OCI-M2 (cell line): ENCODE data around the gene GPC5.

Experiments
- DNase-seq: peaks from one replicate; lab custom pipeline; 2025; ENCODE audit not compliant: unreplicated experiment; lab: John Stamatoyannopoulos, UW

Gene GPC5

DNA sequence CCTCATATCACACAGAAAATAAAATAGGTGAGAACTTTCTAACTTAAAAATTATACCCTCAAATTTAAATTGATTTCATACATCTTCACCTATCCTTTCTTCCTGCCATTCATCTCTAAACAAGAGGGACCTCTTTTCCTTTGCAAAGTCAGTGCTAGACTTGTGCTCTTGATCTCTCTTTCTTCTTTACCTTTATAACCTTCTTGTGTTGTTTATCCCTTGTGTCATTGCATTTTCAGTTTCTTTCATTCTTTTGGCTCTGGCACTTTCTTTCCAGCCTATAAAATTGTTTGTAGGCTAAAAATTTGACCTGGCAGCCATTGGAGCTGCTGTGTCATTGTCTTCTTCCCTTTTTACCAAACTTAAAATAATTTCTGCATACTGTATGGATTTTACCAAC, 190.1 kb downstream of the GPC5 start:
- DNase-seq = no peak

DNA sequence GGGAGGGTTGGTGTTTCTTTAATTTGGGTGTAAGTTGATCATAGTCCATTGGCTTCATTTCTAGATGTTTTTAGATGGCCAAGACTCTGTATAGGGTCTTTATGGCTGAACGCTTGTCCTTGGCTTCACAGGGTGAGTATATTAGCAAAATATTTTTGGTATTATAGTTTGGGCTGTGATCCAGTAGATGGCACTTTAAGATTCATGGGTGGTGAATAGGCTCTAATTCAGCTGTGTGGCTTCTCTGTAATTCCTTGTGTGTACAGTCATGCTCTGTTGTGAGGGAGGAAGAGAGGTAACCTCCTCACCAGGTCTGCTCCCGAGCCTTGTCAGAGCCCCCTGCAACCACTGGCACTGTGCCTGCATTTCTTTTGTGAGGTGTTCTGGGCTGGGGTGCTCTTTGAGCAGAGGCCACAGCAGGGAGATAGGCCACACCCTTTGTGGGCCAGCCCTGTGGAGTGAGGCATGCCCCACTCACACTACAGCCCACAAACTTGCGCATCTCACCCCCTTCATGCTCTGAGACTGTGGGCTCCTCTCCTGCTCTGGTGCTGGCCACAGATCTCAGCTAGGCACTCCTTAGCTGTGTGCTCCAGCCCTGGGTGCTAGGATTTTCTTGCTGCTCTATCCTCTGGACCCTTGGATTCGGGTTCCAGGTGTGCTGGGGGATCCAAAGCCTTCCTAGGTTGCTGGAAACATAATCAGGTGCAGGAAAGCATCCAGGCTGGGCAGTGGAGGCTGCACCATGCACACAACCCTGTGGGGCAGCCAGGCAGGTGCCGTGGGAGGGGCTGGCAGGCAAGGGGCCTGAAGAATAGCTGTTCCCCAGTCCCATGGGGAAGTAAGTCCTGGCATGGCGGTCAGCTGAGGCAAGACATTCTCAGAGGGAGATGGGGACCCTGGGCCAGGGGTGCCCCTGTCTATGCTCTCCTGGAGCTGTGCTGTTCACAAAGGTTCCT, 193.9 kb downstream of the GPC5 start:
- no peak for DNase-seq

DNA sequence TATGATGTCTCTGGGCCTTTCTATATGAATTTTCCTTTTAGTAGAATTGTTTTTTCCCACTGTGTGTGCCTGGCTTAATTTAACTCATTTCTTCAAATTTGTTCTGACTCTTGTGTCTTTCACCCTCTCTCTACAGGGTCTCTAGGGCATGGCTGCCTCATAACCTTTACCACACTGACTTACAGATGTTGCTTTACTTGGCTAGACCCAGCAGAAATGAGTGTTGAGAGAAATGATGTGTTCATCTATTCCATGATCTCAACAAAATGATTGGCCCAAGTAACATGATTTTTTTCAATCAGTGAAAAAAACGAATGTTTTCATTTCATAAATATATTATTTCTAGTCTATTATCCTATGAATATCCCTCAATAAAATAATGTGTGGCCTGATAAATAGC, 195.0 kb downstream of the GPC5 start:
- no peak for DNase-seq

DNA sequence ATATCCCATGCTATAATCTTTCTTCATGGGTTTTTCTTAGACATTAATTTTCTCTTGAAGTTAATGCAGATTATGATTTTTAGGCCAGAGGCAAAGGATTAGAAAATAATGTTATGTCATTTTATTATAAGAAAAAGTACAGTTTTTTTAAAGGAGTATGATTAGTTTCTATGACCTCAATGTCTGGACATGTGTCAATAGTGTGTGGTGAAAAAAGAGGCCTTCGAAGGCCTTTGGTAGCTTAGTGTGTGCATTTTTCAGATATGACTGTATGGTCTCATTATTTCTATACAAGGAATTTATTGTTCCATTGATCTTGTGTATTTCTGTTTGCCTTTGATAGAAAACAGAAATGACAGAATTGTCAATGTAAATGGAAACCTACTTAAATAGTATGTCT, 195.6 kb downstream of the GPC5 start:
- no peak for DNase-seq

DNA sequence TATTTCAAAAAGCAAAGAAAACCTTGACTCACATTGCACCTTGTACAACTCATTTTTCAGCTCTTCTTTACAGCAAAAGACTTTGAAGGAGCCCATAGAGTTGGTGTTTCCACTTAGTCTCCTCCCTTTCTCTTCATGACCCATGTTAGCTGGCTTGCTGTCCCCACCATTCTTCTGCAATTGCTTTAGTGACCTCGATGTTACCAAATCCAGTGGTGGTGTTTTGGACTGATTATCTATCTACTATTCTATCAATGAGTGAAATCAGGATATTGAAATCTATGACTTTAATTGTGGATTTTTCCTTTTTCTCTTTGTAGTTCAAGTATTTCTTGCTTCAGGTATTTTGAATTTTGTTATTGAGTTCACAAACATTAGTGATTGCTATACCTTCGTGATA, 197.3 kb downstream of the GPC5 start:
- DNase-seq = no peak

DNA sequence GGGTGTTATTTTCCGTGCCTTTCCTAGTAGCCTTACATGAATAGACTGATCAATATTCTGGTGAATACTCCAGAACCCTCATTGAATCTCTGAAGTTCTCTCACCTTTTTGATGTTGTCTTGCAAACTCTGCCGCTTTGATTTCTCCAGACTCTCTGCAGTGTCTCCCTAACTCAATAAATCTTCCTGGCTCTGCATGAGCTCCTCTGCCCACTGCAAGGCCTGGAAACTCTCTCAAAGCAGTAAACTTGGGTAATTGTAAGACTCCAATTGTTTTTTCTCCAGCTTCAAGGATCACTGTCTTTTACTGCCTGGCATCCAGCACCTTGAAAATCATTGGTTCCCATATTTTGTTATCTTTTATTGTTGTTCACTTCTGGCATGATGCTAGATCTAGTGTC, 198.4 kb downstream of the GPC5 start:
- no peak for DNase-seq

DNA sequence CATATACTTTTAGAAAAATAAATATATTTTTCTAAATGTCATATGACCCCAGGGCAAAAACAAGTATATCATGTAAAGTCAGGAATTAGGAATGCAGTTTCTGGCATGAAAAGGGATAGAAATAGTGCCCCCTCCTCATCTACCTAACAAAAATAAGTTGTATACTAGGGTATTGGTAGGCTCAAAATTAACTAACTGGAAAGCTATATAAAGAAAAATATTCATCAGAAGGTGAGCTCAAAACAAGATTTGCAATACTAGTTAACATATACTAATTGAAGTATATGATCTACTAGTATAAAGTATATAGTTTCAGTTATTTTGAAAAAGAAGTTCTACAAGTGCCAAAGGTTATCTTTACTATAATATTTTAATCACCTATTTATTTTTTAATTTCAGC, 200.2 kb downstream of the GPC5 start:
- no peak for DNase-seq

DNA sequence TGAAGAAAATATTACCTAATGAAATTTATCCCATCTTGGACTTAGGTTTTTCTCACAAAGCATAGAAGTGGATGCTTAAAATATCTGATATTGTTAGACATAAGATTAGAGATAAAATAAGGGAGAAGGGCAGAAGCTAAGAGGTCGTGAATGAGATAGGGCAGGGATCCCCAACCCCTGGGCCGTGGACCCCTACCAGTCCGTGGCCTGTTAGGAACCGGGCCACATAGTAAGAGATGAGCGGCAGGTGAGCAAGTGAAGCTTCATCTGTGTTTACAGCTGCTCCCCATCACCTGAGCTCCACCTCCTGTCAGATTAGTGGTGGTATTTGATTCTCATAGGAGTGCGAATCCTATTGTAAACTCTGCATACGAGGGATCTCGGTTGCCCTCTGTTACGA, 202.9 kb downstream of the GPC5 start:
- no peak for DNase-seq

DNA sequence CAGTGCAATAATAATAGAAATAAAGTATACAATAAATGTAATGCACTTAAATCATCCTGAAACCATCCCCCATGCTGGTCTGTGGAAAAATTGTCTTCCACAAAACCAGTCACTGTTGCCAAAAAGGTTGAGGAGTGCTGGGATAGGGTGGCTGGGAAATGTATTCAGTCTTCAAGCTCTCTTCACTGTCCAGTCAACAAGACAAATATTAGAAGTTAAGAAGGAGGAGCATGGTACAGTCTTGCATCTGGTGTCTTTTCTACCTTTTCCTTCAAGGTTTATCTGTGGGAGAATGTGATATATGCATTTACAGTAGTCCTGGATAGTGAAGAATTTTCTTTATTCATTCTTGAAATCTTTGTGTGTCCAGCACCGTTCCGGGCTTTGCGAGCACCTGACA, 203.4 kb downstream of the GPC5 start:
- DNase-seq = no peak

DNA sequence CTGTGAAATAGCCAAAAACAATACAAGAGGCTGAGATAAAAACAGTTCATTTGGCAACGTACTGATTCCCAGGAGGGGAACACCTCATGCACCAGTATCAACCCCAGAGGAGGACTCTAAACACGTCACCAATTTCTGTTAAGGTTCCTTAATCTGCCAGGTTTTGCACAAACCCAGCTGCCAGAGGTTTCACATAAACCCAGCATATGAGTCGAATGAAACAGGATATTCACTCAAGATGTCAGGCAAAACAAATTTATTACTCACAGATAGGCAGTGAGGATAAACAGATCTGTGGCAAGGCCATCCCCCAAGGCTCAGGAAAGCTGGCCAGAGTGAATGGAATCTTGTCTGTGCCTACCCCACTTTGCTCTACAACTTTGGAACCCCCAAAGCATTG, 210.9 kb downstream of the GPC5 start:
- no peak for DNase-seq

DNA sequence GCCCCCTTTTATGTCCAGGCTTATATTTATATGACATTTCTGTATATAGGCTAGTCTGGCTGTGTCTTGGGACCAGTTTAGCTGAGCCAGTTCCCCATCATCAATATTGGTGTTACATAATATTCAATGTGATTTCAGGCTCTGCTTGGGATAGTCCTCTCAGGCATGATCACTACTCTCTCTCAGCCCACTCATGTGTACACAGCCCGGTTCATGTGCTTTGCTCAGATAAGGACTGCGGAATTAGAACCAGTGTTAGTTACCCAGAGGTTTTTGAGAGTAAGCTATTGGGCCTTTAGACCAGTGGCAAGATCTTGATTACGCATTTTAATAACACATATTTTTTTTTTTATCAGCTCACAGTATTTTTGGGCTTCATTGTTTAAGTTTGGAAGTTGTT, 219.9 kb downstream of the GPC5 start:
- DNase-seq = peak; percentile 1

DNA sequence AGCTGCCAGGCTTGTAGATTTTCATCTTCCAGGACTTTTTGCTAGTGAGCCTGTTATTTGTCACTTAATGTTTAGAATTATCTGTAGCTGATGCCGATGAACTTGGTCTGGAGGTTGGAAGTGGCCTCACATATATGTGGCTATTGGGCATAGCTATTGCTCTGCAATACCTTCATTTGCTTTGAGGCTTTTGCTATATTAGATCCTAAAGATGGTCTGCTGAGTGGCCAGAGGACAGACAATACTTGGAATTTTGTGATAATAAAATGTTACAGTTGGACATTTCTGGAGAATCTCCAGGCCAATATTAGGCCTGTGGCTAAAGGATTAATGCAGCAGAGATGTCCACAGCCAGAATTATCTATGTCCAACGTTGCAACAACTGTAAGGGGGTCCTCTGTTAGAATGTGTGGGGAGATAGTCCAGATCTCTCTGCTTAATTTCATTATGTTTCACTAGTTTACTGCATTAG, 222.3 kb downstream of the GPC5 start:
- DNase-seq = no peak

DNA sequence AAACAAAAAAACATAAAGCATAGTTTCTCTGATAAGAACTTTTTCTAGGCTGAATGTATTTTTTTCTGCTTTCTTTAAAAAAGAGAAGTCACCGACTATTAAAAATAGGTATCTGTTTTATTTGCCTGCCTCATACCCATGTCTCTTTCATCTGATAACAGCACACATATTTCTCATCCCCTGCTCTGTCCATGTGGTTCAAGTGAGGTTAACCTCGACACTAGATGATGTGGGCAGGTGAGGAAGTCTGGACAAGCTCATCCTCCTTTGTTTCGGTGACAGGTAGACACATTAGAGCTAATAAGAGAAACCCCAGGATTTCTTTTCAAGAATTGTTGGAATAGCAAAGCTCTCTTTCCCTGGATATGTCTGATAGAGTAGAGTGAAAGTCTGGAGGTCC, 222.7 kb downstream of the GPC5 start:
- no peak for DNase-seq

DNA sequence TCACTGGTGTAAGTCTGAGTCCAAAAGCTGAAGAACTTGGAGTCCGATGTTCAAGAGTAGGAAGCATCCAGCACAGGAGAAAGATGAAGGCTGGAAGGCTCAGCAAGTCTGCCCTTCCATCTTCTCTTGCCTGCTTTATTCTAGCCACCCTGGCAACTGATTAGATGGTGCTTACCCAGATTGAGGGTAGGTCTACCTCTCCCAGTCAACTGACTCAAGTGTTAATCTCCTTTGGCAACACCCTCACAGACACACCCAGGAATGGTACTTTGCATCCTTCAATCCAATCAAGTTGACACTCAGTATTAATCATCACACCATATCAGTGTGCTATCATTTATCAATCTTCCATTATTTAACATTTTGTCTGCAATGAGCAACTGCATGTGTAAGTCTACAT, 223.5 kb downstream of the GPC5 start:
- DNase-seq = no peak

DNA sequence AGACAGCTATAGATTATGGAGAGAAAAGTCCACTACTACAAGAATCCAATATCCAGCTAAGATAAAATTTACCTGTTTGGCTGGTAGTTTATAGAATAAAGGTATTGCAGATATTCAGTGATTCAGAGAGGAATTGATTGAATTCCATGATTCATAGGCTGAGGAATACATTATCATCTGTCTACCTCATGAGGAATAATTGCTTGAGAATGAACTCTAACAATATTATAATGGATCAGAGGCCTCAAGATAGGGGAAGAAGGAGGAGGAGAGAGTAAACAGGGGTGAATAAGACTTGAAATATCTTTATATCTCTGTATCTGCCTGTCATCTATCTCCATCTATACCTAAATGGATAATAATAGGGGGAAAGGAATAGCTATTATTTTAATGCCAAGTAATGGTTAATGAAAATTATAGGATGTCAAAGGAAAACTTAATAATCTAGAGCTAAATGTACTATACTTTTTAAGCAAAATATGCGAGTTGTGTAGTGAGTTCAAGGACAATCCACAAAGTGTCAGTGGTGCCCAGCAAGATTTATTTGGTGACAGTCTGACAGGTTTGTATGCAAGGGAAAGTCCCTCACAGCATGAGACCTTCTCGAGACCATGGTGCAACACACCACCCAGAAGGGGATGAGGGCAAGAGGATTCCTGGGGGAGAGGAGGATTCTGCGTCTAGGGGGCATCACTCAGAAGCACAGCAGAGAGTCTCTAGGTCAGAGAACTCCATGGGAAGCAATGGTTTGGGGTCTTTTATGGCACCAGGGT, 224.5 kb downstream of the GPC5 start:
- no peak for DNase-seq

DNA sequence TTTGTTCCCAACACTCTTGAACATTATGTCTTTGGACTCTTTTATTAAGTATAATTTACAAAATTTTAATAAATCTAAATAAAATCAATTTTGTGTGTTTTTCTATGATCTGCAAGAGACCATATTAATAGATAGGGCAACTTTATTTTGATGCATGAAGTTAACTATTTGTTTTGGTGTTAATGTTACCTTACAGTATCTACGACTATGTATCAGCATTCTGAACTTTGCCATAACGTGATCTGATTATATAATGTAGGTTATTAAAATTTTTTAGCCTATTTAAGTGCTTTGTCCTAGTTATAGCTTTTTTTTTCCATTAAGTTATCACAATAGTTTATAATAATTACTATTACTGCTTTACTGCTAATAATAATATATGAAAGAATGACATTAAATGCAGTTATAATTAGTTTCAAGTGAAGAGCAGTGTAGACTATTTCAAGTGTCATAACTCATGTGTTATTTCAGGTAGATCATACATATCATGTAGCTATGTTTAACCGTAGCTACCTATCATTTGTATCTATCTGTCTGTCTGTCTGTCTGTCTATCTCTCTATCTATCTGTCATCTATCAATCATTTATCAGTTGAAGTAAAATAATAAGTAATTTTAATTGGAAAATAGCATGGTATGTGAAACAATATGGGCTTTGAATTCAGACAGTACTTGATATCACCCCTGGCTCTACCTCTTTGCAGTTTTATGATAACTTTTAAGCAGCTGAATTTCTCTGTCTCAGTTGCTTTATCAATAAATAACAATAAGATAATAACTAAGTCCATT, 229.7 kb downstream of the GPC5 start:
- no peak for DNase-seq

DNA sequence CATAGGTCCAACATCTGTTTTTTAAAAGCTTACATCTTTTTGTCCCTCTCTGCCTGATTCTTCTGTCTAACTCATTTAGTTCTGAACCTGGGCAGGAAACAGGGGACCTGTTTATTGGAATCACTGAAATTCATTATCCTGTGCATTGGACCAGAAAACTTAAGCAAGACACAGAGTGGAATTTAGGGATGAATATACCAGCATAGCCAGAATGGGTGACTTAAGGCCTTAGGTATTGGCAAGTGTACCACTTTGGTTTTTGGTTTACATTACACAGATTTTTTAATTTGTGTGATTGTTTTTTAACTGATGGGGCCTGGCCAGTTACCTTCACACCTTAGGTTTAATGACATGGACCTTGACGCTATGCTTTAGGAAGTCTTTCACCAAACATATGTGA, 232.5 kb downstream of the GPC5 start:
- DNase-seq = no peak

DNA sequence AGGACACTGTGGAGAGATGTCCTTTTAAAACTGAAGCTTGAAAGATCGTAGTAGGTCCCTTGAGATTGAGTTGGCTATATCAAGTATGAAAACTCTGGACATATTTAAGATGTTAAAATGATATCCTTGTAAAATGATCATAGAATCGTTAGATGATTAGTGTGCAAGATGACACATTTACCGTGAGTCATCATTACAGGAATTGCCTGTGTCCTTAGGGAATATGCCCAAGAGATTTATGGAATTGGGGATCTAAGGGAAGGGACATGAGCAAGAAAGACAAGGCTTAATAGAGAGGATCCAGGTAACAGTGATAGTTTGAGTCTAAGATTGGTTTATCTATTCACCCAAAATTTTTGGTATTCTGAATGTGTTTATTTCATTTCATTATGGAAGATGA, 233.7 kb downstream of the GPC5 start:
- no peak for DNase-seq

DNA sequence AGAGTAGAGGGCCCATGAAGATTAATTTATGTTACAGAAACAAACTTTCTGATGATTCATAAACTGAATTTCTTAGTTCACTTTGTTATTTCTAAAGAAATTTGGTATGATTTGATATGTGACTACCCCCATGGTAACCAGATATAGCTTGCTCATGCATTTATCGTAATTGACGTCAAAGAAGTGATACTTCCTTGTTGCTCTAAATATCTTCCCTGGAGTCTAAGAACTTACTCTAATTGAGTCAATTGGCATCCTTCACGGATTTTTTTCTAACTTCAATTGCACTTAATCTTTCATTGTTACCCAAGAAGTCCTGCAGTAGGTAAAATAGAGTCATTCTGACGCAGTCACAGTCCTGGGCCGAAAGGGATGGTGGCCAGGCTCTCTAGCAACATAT, 240.9 kb downstream of the GPC5 start:
- DNase-seq = no peak

DNA sequence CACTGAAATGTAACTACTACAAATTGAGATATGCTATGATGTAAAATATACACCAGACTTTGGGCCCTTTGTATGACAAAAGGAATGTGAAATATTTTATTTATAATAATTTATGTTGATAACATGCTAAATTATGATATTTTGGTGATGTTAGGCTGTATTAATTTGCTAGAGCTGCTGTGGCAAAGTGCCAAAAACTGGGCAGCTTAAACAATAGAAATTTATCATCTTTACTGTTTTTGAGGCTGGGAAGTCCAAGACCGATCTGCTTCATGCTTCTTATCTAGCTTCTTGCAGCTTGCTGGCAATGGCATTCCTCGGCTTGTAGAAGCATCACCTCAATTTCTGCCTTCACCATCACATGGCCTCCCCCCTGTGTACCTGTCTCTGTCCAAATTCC, 245.0 kb downstream of the GPC5 start:
- no peak for DNase-seq

DNA sequence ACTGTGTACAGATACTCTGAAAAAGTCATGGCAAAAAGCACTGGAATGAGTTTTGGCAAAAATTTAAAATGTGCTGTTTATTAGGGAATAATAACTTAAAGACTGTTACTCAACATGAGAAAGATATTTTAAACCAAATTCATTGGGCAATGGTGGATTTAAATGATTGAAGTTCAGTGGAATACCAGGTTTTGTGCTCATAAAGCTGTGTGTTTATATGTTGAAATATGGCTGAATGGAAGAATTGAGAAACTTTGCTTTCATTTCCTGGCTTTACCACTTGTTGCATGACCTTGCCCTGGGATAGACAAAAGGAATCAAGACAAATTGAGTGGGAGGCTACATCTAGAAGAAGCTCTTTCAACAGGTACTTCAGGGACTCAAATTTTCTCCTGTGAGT, 246.4 kb downstream of the GPC5 start:
- DNase-seq = no peak
